ENCODE measurements around the gene ATF6B.

DNA sequence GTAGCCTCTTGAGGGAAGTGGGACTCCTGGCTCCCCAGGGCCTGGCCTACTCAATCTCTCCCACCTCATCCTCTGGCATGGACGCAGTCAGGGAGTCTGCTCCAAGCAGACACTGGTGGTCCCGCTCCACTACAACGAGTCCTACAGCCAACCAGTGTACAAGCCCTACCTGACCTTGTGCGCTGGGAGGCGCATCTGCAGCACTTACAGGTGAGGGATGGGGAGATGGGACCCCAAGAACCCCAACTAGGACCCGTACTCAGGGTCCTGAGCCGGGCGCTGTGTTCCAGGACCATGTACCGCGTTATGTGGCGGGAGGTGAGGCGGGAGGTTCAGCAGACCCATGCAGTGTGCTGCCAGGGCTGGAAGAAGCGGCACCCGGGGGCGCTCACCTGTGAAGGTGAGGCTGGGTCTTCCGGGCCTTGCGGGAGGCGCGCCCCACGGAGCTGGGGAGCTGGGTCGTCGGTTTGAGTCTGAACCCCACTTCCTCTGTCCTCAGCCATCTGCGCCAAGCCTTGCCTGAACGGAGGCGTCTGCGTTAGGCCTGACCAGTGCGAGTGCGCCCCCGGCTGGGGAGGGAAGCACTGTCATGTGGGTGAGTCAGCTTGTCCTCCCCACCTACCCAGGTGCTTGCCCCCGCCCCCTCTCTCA lies 38.5 kb upstream of the ATF6B start:
- TF ChIP-seq, protein P1, sequence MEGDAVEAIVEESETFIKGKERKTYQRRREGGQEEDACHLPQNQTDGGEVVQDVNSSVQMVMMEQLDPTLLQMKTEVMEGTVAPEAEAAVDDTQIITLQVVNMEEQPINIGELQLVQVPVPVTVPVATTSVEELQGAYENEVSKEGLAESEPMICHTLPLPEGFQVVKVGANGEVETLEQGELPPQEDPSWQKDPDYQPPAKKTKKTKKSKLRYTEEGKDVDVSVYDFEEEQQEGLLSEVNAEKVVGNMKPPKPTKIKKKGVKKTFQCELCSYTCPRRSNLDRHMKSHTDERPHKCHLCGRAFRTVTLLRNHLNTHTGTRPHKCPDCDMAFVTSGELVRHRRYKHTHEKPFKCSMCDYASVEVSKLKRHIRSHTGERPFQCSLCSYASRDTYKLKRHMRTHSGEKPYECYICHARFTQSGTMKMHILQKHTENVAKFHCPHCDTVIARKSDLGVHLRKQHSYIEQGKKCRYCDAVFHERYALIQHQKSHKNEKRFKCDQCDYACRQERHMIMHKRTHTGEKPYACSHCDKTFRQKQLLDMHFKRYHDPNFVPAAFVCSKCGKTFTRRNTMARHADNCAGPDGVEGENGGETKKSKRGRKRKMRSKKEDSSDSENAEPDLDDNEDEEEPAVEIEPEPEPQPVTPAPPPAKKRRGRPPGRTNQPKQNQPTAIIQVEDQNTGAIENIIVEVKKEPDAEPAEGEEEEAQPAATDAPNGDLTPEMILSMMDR (conservative IDR thresholded peaks at IDR 0.05): no peak
- TF ChIP-seq EZH2 (IDR thresholded peaks at IDR 0.05; ENCODE audit: low read depth): no peak

Measured in PC-9 (cell line).